HG03571 (cell line): ENCODE measurements around the gene CERS6.
A peak's percentile ranks its signal among the peaks of the same experiment; 100 is the strongest.

ENCODE experiments used
- ATAC-seq: cut with Tn5 transposase; IDR thresholded peaks from one replicate; pipeline ENCODE4 v1.9.1; 2021; ENCODE audit not compliant: unreplicated experiment

CERS6 gene

GRCh38 chr2:168441214-168441872 is 14.7 kb upstream of the CERS6 start:
- no peak for ATAC-seq

- ATAC-seq: no peak
Observed at GRCh38 chr2:168443818-168444217, 12.3 kb upstream of the CERS6 start.

- no peak for ATAC-seq
Observed at GRCh38 chr2:168445960-168446359, 10.1 kb upstream of the CERS6 start.

GRCh38 chr2:168448980-168449379 is 7.1 kb upstream of the CERS6 start:
- no peak for ATAC-seq

- ATAC-seq: no peak
Observed at GRCh38 chr2:168449419-168449818, 6.7 kb upstream of the CERS6 start.

- no peak for ATAC-seq
Observed at GRCh38 chr2:168450171-168450570, 5.9 kb upstream of the CERS6 start.

GRCh38 chr2:168450732-168451131 is 5.3 kb upstream of the CERS6 start:
- no peak for ATAC-seq

- ATAC-seq: no peak
Observed at GRCh38 chr2:168452781-168453180, 3.3 kb upstream of the CERS6 start.

- no peak for ATAC-seq
Observed at GRCh38 chr2:168453404-168453803, 2.7 kb upstream of the CERS6 start.

GRCh38 chr2:168454737-168455644 is 1.1 kb upstream of the CERS6 start:
- ATAC-seq: no peak

- peak; percentile 30 for ATAC-seq
Observed at GRCh38 chr2:168456521-168457189, 583 bp downstream of the CERS6 start.

GRCh38 chr2:168457190-168457895 is 1.3 kb downstream of the CERS6 start:
- ATAC-seq: no peak

GRCh38 chr2:168458139-168458538 is 2.1 kb downstream of the CERS6 start:
- ATAC-seq: no peak

- no peak for ATAC-seq
Observed at GRCh38 chr2:168459256-168459655, 3.2 kb downstream of the CERS6 start.

- no peak for ATAC-seq
Observed at GRCh38 chr2:168460571-168460970, 4.5 kb downstream of the CERS6 start.

GRCh38 chr2:168461178-168461941 is 5.3 kb downstream of the CERS6 start:
- no peak for ATAC-seq

GRCh38 chr2:168461942-168462331 is 5.9 kb downstream of the CERS6 start:
- ATAC-seq: no peak

- ATAC-seq: no peak
Observed at GRCh38 chr2:168462543-168463045, 6.5 kb downstream of the CERS6 start.

GRCh38 chr2:168465594-168465993 is 9.5 kb downstream of the CERS6 start:
- ATAC-seq: no peak

- no peak for ATAC-seq
Observed at GRCh38 chr2:168466190-168466737, 10.2 kb downstream of the CERS6 start.
